DOHH2 (cell line): ENCODE data around the gene ANGPTL1.

Experiments
- H3F3A ChIP-seq: fragments of 200-600 bp; sonication (generic), shearing (Covaris generic); 2 replicates; pipeline ENCODE4 v1.6.0; 2016; ENCODE audit warnings: antibody characterized with exemption, mild to moderate bottlenecking; ENCODE audit not compliant: control insufficient read depth, insufficient read depth
- H3K27ac ChIP-seq: fragments of 200-600 bp; sonication (generic); 2 replicates; pipeline ENCODE4 v1.5.1; 2014; ENCODE audit warnings: low read depth, mild to moderate bottlenecking, low read length, moderate library complexity
- H3K27me3 ChIP-seq: fragments of 200-600 bp; sonication (generic); 2 replicates; pipeline ENCODE4 v1.6.1; 2014; ENCODE audit warnings: mild to moderate bottlenecking, low read length, mixed read lengths; ENCODE audit not compliant: control insufficient read depth
- H3K36me3 ChIP-seq: fragments of 200-600 bp; sonication (generic); 2 replicates; pipeline ENCODE4 v1.6.1; 2014; ENCODE audit warnings: mild to moderate bottlenecking, low read length, moderate library complexity, mixed read lengths; ENCODE audit not compliant: control insufficient read depth
- H3K4me1 ChIP-seq: fragments of 200-600 bp; sonication (generic); 2 replicates; pipeline ENCODE4 v1.6.1; 2014; ENCODE audit warnings: mild to moderate bottlenecking, low read length, mixed read lengths; ENCODE audit not compliant: control insufficient read depth
- H3K4me2 ChIP-seq: fragments of 200-600 bp; sonication (generic); 2 replicates; pipeline ENCODE4 v1.6.0; 2014; ENCODE audit warnings: mild to moderate bottlenecking, low read length, moderate library complexity
- H3K4me3 ChIP-seq: fragments of 200-600 bp; sonication (generic); 2 replicates; pipeline ENCODE4 v1.5.1; 2014; ENCODE audit warnings: mild to moderate bottlenecking, low read length, mixed read lengths
- H3K79me2 ChIP-seq: fragments of 200-600 bp; sonication (generic); 2 replicates; pipeline ENCODE4 v1.6.1; 2014; ENCODE audit warnings: mild to moderate bottlenecking, low read length, mixed read lengths; ENCODE audit not compliant: control insufficient read depth
- H3K9me2 ChIP-seq: fragments of 200-600 bp; sonication (generic); replicated peaks from 2 replicates; pipeline ENCODE4 v1.6.1; 2014; ENCODE audit warnings: mild to moderate bottlenecking, low read length, mixed read lengths; ENCODE audit not compliant: control insufficient read depth
- H3K9me3 ChIP-seq: fragments of 200-600 bp; sonication (generic); 2 replicates; pipeline ENCODE4 v1.6.1; 2014; ENCODE audit warnings: antibody characterized with exemption, low read length, mixed read lengths; ENCODE audit not compliant: control insufficient read depth, insufficient read depth
- H4K20me1 ChIP-seq: fragments of 200-600 bp; sonication (generic); 2 replicates; pipeline ENCODE4 v1.6.0; 2014; ENCODE audit warnings: low read depth, mild to moderate bottlenecking, antibody characterized with exemption, low read length, moderate library complexity; ENCODE audit not compliant: control insufficient read depth, insufficient read depth
- EZH2phosphoT487 ChIP-seq: fragments of 200-600 bp; sonication (generic); IDR thresholded peaks from 2 replicates; pipeline ENCODE4 v1.6.1; 2017; ENCODE audit warnings: borderline replicate concordance, mild to moderate bottlenecking, antibody characterized with exemption, low read length, moderate library complexity, mixed read lengths
- TF ChIP-seq, protein P1 (sequence below): fragments of 200-600 bp; sonication (generic); IDR thresholded peaks from one replicate; pipeline ENCODE4 v1.5.1; 2014; ENCODE audit warnings: antibody characterized with exemption, mild to moderate bottlenecking, low read depth, low read length; ENCODE audit not compliant: poor library complexity, severe bottlenecking

ANGPTL1 gene

DNA sequence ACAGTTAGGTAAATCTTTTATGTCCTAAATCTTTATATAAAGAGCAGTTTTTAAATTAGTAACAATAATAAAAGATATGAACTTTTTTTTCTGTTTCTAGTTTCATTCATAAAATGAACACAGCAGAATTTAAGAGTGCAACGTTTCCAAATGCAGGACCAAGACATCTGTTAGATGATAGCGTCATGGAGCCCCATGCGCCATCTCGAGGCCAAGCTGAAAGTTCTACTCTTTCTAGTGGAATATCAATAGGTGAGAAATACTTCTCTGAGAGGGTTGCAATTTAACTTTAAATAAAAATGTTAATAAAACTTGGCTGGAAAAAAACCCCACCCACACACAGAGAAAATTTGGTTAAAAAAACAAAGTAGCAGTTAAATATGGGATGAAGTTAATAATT is 15.0 kb upstream of the ANGPTL1 start:
- H3K27me3 ChIP-seq: no peaks in the 10 kb centered on the region
- H3K9me3 ChIP-seq: no peaks in the 10 kb centered on the region
- no peaks in the 10 kb centered on the region for H4K20me1 ChIP-seq
- H3K36me3 ChIP-seq: peaks cover 85% of the 10 kb centered on the region
- H3F3A ChIP-seq: peaks cover 11% of the 10 kb centered on the region; the same call in 1 of the 2 replicates
- H3K4me1 ChIP-seq: no peaks in the 10 kb centered on the region
- H3K4me3 ChIP-seq: no peak overlapping the region
- TF ChIP-seq, protein P1, sequence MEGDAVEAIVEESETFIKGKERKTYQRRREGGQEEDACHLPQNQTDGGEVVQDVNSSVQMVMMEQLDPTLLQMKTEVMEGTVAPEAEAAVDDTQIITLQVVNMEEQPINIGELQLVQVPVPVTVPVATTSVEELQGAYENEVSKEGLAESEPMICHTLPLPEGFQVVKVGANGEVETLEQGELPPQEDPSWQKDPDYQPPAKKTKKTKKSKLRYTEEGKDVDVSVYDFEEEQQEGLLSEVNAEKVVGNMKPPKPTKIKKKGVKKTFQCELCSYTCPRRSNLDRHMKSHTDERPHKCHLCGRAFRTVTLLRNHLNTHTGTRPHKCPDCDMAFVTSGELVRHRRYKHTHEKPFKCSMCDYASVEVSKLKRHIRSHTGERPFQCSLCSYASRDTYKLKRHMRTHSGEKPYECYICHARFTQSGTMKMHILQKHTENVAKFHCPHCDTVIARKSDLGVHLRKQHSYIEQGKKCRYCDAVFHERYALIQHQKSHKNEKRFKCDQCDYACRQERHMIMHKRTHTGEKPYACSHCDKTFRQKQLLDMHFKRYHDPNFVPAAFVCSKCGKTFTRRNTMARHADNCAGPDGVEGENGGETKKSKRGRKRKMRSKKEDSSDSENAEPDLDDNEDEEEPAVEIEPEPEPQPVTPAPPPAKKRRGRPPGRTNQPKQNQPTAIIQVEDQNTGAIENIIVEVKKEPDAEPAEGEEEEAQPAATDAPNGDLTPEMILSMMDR: no peak
- TF ChIP-seq EZH2phosphoT487: no peak
- H3K4me2 ChIP-seq: no peak overlapping the region
- no peaks in the 10 kb centered on the region for H3K79me2 ChIP-seq
- H3K9me2 ChIP-seq: no peaks in the 10 kb centered on the region
- H3K27ac ChIP-seq: no peak overlapping the region

DNA sequence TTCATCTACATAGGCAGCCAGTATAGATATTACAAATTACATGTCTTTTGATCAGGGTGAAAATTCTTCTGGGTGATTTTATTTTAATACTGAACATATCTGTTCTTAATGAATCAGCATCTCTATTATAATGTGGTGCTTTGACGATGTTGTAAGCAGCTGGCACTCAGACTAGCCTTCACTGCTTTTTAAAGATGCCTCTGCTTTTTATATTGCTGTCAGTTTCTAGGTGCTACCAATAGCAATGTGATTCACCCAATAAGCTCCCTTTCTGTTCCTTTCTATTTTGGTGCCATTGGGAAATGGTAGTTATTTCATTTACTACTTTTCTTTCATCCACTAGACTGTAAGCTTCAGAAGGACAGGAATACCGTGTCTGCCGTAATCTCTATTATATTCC is 11.1 kb upstream of the ANGPTL1 start:
- Histone ChIP-seq H3K27me3 (no peaks in the 10 kb centered on the region), H3F3A (peaks cover 7% of the 10 kb centered on the region), H3K9me3 (no peaks in the 10 kb centered on the region), H3K4me2 (no peak overlapping the region), H3K9me2 (no peaks in the 10 kb centered on the region), H3K79me2 (no peaks in the 10 kb centered on the region), H3K4me3 (no peak overlapping the region), H4K20me1 (no peaks in the 10 kb centered on the region), H3K4me1 (no peaks in the 10 kb centered on the region), H3K36me3 (peaks cover 77% of the 10 kb centered on the region), H3K27ac (no peak overlapping the region)
- no peak for TF ChIP-seq EZH2phosphoT487
- TF ChIP-seq, protein P1: no peak

DNA sequence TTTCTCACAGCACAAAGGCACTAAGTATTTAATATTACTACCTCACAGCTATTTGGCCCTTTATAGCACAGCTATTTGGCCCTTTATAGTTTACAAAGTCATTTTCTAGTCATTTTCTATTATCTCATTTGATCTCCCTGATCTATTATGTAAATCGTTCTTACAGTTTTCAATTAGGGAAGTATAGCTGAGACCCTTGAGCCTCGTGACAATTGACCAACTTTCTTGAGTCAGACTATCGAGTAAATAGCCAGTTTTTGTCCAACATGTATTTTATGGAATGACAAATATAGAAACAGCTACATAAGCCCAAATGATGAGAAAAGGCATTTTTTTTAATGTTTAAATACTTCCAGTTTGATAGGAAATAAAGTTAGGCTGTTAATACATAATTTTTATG is 7.0 kb upstream of the ANGPTL1 start:
- Histone ChIP-seq H3F3A (peaks cover 3% of the 10 kb centered on the region), H3K79me2 (no peaks in the 10 kb centered on the region), H3K4me3 (no peak overlapping the region), H3K9me3 (no peaks in the 10 kb centered on the region), H3K27ac (no peak overlapping the region), H3K9me2 (no peaks in the 10 kb centered on the region), H3K27me3 (no peaks in the 10 kb centered on the region), H3K36me3 (peaks cover 44% of the 10 kb centered on the region), H3K4me2 (no peak overlapping the region), H3K4me1 (no peaks in the 10 kb centered on the region), H4K20me1 (no peaks in the 10 kb centered on the region)
- TF ChIP-seq EZH2phosphoT487: no peak
- TF ChIP-seq, protein P1: no peak

DNA sequence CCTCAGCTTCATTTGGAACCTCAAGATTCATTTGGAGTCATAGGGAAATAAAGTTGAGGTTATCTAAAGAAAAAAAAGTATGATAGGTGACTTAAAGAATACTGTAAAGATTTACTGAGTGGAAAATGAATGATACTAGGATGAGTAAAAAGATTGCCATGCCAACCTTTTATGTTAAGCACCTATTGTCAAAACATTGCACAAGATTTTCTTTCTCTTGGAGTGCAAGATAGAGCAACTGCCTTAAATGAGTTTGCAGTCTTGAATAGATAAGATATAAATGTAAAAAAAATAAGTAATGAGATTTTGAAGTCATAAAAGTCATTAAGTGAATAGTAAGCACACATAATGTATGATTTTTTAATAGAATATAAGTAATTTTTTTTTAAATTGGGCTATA is 5.1 kb upstream of the ANGPTL1 start:
- no peaks in the 10 kb centered on the region for H4K20me1 ChIP-seq
- H3K4me3 ChIP-seq: no peak overlapping the region
- H3K36me3 ChIP-seq: peaks cover 44% of the 10 kb centered on the region
- peaks cover 3% of the 10 kb centered on the region for H3F3A ChIP-seq
- H3K27ac ChIP-seq: no peak overlapping the region
- H3K79me2 ChIP-seq: no peaks in the 10 kb centered on the region
- no peaks in the 10 kb centered on the region for H3K9me2 ChIP-seq
- TF ChIP-seq, protein P1: no peak
- TF ChIP-seq EZH2phosphoT487: no peak
- no peak overlapping the region for H3K4me2 ChIP-seq
- H3K9me3 ChIP-seq: no peaks in the 10 kb centered on the region
- no peaks in the 10 kb centered on the region for H3K27me3 ChIP-seq
- H3K4me1 ChIP-seq: no peaks in the 10 kb centered on the region
